Effector memory CD4-positive, alpha-beta T cell (primary cell): ENCODE data around the gene NRDC.

ENCODE experiments used
- DNase-seq, 3 donors: peaks; one replicate each; pipeline ENCODE4 v3.0.0-alpha.2; 2020
- H3K27ac ChIP-seq: 2 replicates; pipeline ENCODE4 v1.7.0; 2013; ENCODE audit warnings: mild to moderate bottlenecking, low read length, moderate library complexity; ENCODE audit not compliant: insufficient read depth, poor library complexity, severe bottlenecking
- H3K27me3 ChIP-seq: replicated peaks from 2 replicates; pipeline ENCODE4 v1.7.0; 2013; ENCODE audit warnings: mild to moderate bottlenecking, low read length; ENCODE audit not compliant: insufficient read depth, control insufficient read depth, poor library complexity, severe bottlenecking
- H3K36me3 ChIP-seq: 2 replicates; pipeline ENCODE4 v1.7.0; 2013; ENCODE audit warnings: mild to moderate bottlenecking, low read length, moderate library complexity; ENCODE audit not compliant: control insufficient read depth, insufficient read depth
- H3K4me1 ChIP-seq: 2 replicates; pipeline ENCODE4 v1.7.0; 2013; ENCODE audit warnings: low read length, mild to moderate bottlenecking; ENCODE audit not compliant: control insufficient read depth, insufficient read depth, poor library complexity, severe bottlenecking
- H3K4me3 ChIP-seq: 2 replicates; pipeline ENCODE4 v1.7.0; 2013; ENCODE audit warnings: low read length, low read depth, mild to moderate bottlenecking; ENCODE audit not compliant: insufficient read depth, poor library complexity, severe bottlenecking
- H3K9me3 ChIP-seq: 2 replicates; pipeline ENCODE4 v1.7.0; 2013; ENCODE audit warnings: mild to moderate bottlenecking, low read length, moderate library complexity; ENCODE audit not compliant: control insufficient read depth

NRDC gene

DNA sequence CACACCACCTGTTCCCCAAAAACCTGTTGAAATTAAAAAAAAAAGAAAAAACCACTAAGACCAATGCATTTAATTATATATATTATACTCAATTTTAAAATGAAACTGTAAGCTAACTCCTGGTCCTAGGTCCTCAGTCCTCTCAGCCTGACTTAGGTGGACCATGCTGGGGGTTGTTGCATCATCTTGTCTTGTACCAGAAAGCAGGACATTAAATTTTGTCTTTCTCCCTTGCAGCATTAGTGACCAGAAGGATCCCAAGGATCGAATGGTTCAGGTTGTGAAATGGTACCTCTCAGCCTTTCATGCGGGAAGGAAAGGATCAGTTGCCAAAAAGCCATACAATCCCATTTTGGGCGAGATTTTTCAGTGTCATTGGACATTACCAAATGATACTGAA, 97.6 kb downstream of the NRDC start:
- Histone ChIP-seq H3K36me3 (peaks cover 45% of the 10 kb centered on the region), H3K9me3 (no peaks in the 10 kb centered on the region), H3K27me3 (no peaks in the 10 kb centered on the region), H3K27ac (no peak overlapping the region), H3K4me1 (no peaks in the 10 kb centered on the region), H3K4me3 (no peak overlapping the region)
- no peak for DNase-seq

GRCh38 chr1:51776408-51776807, 102.1 kb downstream of the NRDC start:
- no peaks in the 10 kb centered on the region for H3K4me1 ChIP-seq
- peaks cover 30% of the 10 kb centered on the region for H3K36me3 ChIP-seq
- H3K9me3 ChIP-seq = no peaks in the 10 kb centered on the region
- H3K27me3 ChIP-seq = no peaks in the 10 kb centered on the region
- no peak overlapping the region for H3K4me3 ChIP-seq
- H3K27ac ChIP-seq = no peak overlapping the region
- no peak for DNase-seq

- no peak for DNase-seq
- peaks cover 30% of the 10 kb centered on the region for H3K36me3 ChIP-seq
- no peaks in the 10 kb centered on the region for H3K27me3 ChIP-seq
Observed at GRCh38 chr1:51768971-51769588, 109.4 kb downstream of the NRDC start.

GRCh38 chr1:51761351-51761750, 117.2 kb downstream of the NRDC start:
- Histone ChIP-seq H3K9me3 (no peaks in the 10 kb centered on the region), H3K4me1 (no peaks in the 10 kb centered on the region), H3K36me3 (peaks cover 16% of the 10 kb centered on the region), H3K27ac (no peak overlapping the region), H3K4me3 (no peak overlapping the region), H3K27me3 (no peaks in the 10 kb centered on the region)
- no peak for DNase-seq

More at GRCh38 chr1:51768971-51769588, 109.4 kb downstream of the NRDC start:
- no peak overlapping the region for H3K4me3 ChIP-seq
- H3K27ac ChIP-seq = no peak overlapping the region
- no peaks in the 10 kb centered on the region for H3K9me3 ChIP-seq
- H3K4me1 ChIP-seq = no peaks in the 10 kb centered on the region

DNA sequence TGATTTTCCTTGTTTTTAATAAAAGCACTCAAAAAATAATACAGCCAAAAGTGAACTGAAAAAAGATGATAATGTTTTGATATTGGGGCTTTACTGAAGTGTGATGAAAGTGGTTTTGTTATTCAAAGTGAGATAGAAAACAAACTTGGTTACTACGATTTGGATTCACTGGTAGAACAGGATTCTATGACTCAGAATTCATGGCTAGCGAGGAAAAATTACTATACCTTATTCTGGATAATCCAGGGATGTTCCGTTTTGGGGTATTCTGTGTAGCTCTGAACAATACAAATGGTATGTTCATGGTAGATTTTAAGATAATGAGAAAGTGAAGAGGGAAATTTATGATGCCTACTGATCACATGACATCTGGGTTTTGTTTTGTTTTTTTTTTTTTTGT, 117.7 kb downstream of the NRDC start:
- DNase-seq = no peak
- Histone ChIP-seq H3K27ac (no peak overlapping the region), H3K4me3 (no peak overlapping the region), H3K4me1 (no peaks in the 10 kb centered on the region), H3K36me3 (peaks cover 16% of the 10 kb centered on the region), H3K27me3 (no peaks in the 10 kb centered on the region), H3K9me3 (no peaks in the 10 kb centered on the region)

DNA sequence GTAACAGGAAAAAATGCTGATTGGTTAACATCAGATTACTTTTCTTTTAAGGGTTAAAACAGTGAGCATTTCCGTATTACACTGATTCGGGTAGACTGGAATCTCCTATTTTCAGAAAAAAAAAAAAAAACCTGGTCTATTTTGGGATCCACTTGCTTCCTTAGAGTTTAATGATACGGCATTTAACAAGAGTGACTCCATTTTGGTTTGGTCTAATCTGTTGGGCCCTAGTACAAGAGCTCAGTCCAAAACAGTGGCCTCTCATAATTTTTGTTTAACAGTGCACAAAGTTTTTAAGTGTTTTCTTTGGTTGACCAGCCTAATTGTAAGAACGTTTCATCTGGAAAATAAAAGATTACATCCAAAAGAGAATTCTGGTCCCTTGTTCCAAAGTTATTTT, 120.2 kb downstream of the NRDC start:
- no peak for DNase-seq
- no peak overlapping the region for H3K4me3 ChIP-seq
- H3K9me3 ChIP-seq = no peaks in the 10 kb centered on the region
- H3K36me3 ChIP-seq = peaks cover 11% of the 10 kb centered on the region
- H3K4me1 ChIP-seq = no peaks in the 10 kb centered on the region
- H3K27ac ChIP-seq = no peak overlapping the region
- no peaks in the 10 kb centered on the region for H3K27me3 ChIP-seq

DNA sequence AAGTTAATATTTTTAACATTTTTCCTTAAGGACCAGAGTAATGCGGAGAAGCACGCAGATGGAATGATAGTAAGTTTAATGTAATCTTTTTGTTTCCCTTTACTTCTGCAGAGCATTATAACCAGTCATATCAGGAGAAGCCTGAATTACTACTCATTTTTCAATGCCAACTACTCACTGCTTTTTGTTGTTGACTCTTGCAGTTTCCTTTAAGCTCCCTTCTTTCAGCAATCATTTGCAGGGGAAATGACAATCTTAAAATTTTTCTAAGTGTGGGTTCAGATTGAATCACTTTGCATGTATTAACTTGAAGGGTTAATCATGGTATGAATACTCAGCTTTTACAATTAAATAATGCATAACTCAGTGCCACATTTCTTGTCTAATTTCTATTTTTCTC, 122.2 kb downstream of the NRDC start:
- H3K27me3 ChIP-seq = no peaks in the 10 kb centered on the region

GRCh38 chr1:51755437-51755836, 123.1 kb downstream of the NRDC start:
- no peak for DNase-seq
- no peaks in the 10 kb centered on the region for H3K27me3 ChIP-seq
- H3K4me3 ChIP-seq = no peak overlapping the region
- H3K36me3 ChIP-seq = peaks cover 16% of the 10 kb centered on the region
- H3K4me1 ChIP-seq = no peaks in the 10 kb centered on the region
- H3K27ac ChIP-seq = no peak overlapping the region
- H3K9me3 ChIP-seq = no peaks in the 10 kb centered on the region

More for the DNA sequence above, 122.2 kb downstream of the NRDC start:
- Histone ChIP-seq H3K4me3 (no peak overlapping the region), H3K4me1 (no peaks in the 10 kb centered on the region), H3K36me3 (peaks cover 16% of the 10 kb centered on the region), H3K9me3 (no peaks in the 10 kb centered on the region), H3K27ac (no peak overlapping the region)
- no peak for DNase-seq

DNA sequence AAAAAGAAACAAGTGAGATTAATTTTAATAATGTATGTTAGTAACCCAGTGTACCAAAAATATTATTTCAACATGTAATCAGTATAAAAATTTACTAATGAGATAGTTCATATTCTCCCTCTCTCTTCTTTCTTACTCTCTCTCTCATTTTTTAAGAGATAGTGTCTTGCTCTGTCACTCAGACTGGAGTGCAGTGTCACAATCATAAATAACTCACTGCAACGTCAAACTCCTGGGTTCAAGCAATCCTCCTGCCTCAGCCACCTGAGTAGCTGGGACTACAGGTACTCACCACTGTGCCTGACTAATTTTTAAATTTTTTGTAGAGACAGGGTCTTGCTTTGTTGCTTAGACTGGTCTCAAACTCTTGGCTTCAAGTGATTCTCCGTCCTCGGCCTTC, 123.9 kb downstream of the NRDC start:
- Histone ChIP-seq H3K9me3 (no peaks in the 10 kb centered on the region), H3K27me3 (no peaks in the 10 kb centered on the region), H3K27ac (no peak overlapping the region), H3K4me3 (no peak overlapping the region), H3K36me3 (peaks cover 16% of the 10 kb centered on the region), H3K4me1 (no peaks in the 10 kb centered on the region)
- DNase-seq = no peak

DNA sequence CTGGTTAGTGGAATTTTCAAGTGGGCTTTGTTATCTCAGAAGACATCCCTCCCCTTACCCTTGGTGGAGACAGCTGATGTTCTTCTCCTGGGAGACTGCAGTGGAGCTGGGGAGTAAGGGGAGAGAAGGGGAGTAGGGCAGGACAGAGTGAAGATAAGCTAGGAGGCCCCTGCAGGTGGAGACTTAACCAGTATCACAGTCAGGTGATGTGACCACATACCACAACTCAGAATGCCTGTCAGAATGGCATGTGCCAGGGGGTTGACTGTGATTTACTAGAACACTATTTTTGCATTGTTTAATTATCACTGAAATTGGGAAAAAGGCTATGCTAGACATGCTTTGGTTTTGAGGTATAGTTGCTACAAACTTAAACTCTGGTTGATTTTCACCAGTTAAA, 124.6 kb downstream of the NRDC start:
- H3K27ac ChIP-seq = no peak overlapping the region
- H3K9me3 ChIP-seq = no peaks in the 10 kb centered on the region
- H3K27me3 ChIP-seq = no peaks in the 10 kb centered on the region
- peaks cover 18% of the 10 kb centered on the region for H3K36me3 ChIP-seq
- no peak overlapping the region for H3K4me3 ChIP-seq
- H3K4me1 ChIP-seq = no peaks in the 10 kb centered on the region
- no peak for DNase-seq
